HepG2 (cell line): ENCODE data around the gene QSOX1. TPM values are rescaled to one million over a fixed set of nuclear protein-coding genes. Genes with fewer than 3 reads are reported as not detected.

Experiments
- ATAD3A ChIP-seq: sonication (generic); formaldehyde crosslinking; IDR thresholded peaks from 2 replicates; pipeline ENCODE4 v1.4.0; 2020; ENCODE audit warnings: missing genetic modification reagents
- KDM1A ChIP-seq: IDR thresholded peaks from 2 replicates; pipeline ENCODE4 v1.6.1; 2016; ENCODE audit warnings: missing compliant biosample characterization
- NCOA5 ChIP-seq: sonication (generic); formaldehyde crosslinking; IDR thresholded peaks from 2 replicates; pipeline ENCODE4 v1.4.0; 2020; ENCODE audit warnings: missing genetic modification reagents
- NFE2L2 ChIP-seq: fragments of 150-350 bp; IDR thresholded peaks from 2 replicates; pipeline ENCODE4 v1.6.1; 2014; ENCODE audit warnings: low read length
- NR2F2 ChIP-seq: IDR thresholded peaks from 2 replicates; pipeline ENCODE4 v1.6.1; 2012; ENCODE audit warnings: low read depth, inconsistent platforms, borderline replicate concordance
- PTBP1 ChIP-seq: fragments of 200-400 bp; formaldehyde crosslinking; IDR thresholded peaks from 2 replicates; pipeline ENCODE4 v1.6.1; 2018; ENCODE audit warnings: low read length, low read depth; ENCODE audit not compliant: poor library complexity, severe bottlenecking
- SIN3B ChIP-seq: fragments of 150-350 bp; IDR thresholded peaks from 2 replicates; pipeline ENCODE4 v1.6.1; 2014; ENCODE audit warnings: low read length
- SMAD1 ChIP-seq: sonication (generic); formaldehyde crosslinking; IDR thresholded peaks from 2 replicates; pipeline ENCODE4 v1.4.0; 2020; ENCODE audit warnings: missing genetic modification reagents, low read depth, mild to moderate bottlenecking, borderline replicate concordance
- SNAPC2 ChIP-seq: sonication (generic); formaldehyde crosslinking; IDR thresholded peaks from 2 replicates; pipeline ENCODE4 v1.8.1; 2022; ENCODE audit warnings: mild to moderate bottlenecking, missing genetic modification reagents
- ZFP41 ChIP-seq: sonication (generic); formaldehyde crosslinking; IDR thresholded peaks from 2 replicates; pipeline ENCODE4 v1.4.0; 2020; ENCODE audit warnings: mild to moderate bottlenecking, missing genetic modification reagents, borderline replicate concordance
- ZNF205 ChIP-seq: IDR thresholded peaks from 2 replicates; pipeline ENCODE4 v1.6.1; 2018; ENCODE audit warnings: missing biosample characterization, missing genetic modification reagents
- ZNF674 ChIP-seq: sonication (generic); formaldehyde crosslinking; IDR thresholded peaks from 2 replicates; pipeline ENCODE4 v1.5.0; 2020; ENCODE audit warnings: low read depth, mild to moderate bottlenecking, missing genetic modification reagents
- ZNF724P ChIP-seq: sonication (generic); formaldehyde crosslinking; IDR thresholded peaks from 2 replicates; pipeline ENCODE4 v1.8.0; 2022; ENCODE audit warnings: missing genetic modification reagents, borderline replicate concordance
- polyA plus RNA-seq, 8 experiments: library from polyadenylated mRNA; depleted of rRNA in 3 of 8; stranded (reverse) in 7 of 8; unstranded in 1 of 8; fragments of >200 nt; fragmentation: Illumina TruSeq in 4 of 8; extraction: Trizol in 4 of 8; gene quantifications; 2 replicates each; pipeline versions ENCODE4 v1.2.1 to v1.2.3, GENCODE V29; 2011 to 2016; ENCODE audit warnings: low read depth in 4 of 8, missing spikeins in 1 of 8, mixed read lengths in 1 of 8; ENCODE audit not compliant: insufficient read depth in 1 of 8
- total RNA-seq, 5 experiments: library from RNA; depleted of rRNA; stranded (reverse); fragments of >200 nt; fragmentation: Illumina TruSeq; extraction: Trizol; gene quantifications; 2 replicates each; pipeline ENCODE4 v1.2.3, GENCODE V29; 2016; ENCODE audit warnings: low read depth in 1 of 5
- TF ChIP-seq, protein P1 (sequence below), 2 experiments: IDR thresholded peaks; 2 replicates each; pipeline ENCODE4 v1.6.1; 2011 to 2012; ENCODE audit warnings: low read length in 2 of 2, borderline replicate concordance in 1 of 2, low read depth in 1 of 2, mild to moderate bottlenecking in 1 of 2, moderate library complexity in 1 of 2
- TF ChIP-seq, protein P2 (sequence below): sonication (generic); formaldehyde crosslinking; IDR thresholded peaks from 2 replicates; pipeline ENCODE4 v1.5.0; 2020; ENCODE audit warnings: mild to moderate bottlenecking, low read depth, missing genetic modification reagents, borderline replicate concordance
- TF ChIP-seq, protein P3 (sequence below): sonication (generic); formaldehyde crosslinking; IDR thresholded peaks from 2 replicates; pipeline ENCODE4 v1.9.0; 2021; ENCODE audit warnings: mild to moderate bottlenecking, missing genetic modification reagents
- TF ChIP-seq, protein P4 (sequence below): sonication (generic); formaldehyde crosslinking; IDR thresholded peaks from 2 replicates; pipeline ENCODE4 v1.4.0; 2020; ENCODE audit warnings: missing genetic modification reagents; ENCODE audit errors: not compliant biosample characterization
- TF ChIP-seq, protein P5 (sequence below): sonication (generic); formaldehyde crosslinking; IDR thresholded peaks from 2 replicates; pipeline ENCODE4 v1.5.1; 2020; ENCODE audit warnings: mild to moderate bottlenecking, missing genetic modification reagents, moderate library complexity

The QSOX1 gene
- total and polyA plus RNA-seq, 2 of the 13 experiments (the other 11 are each of a cell fraction or from before 2014, with no cell fraction given): 6.8 to 40.2 TPM

DNA sequence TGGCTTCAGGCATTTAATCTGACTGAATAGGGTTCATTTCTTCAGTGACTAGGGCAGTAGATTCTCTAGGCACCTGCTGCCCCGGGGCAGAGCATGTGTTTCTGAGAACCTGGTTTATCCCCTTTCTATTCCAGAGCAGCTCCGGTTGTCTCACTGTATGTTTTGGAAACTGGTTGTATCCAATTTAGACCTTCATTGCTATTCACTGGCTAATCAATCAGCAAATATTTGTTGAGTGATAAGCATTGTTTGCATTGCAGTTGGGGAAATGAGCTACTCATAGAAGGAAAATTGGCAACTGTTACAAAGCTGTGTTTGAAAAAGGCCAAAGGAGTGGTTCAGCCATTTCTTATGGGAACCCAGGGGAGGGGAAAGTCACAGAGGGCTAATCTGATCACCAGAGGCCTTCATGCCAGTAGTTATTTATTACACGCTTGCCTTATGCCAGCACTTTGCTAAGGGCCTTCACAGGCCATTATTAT is 2.9 kb downstream of the QSOX1 start (continued):
- TF ChIP-seq ATAD3A (CRISPR knock-in tag): no peak
- TF ChIP-seq ZNF674 (CRISPR knock-in tag): no peak
- TF ChIP-seq PTBP1: no peak
- no peak for TF ChIP-seq KDM1A
- no peak; the same call in 1 of the 2 replicates for TF ChIP-seq NR2F2
- TF ChIP-seq ZNF724P (CRISPR knock-in tag): no peak
- no peak for TF ChIP-seq SIN3B
- no peak for TF ChIP-seq SMAD1 (CRISPR knock-in tag)
- TF ChIP-seq, protein P1, sequence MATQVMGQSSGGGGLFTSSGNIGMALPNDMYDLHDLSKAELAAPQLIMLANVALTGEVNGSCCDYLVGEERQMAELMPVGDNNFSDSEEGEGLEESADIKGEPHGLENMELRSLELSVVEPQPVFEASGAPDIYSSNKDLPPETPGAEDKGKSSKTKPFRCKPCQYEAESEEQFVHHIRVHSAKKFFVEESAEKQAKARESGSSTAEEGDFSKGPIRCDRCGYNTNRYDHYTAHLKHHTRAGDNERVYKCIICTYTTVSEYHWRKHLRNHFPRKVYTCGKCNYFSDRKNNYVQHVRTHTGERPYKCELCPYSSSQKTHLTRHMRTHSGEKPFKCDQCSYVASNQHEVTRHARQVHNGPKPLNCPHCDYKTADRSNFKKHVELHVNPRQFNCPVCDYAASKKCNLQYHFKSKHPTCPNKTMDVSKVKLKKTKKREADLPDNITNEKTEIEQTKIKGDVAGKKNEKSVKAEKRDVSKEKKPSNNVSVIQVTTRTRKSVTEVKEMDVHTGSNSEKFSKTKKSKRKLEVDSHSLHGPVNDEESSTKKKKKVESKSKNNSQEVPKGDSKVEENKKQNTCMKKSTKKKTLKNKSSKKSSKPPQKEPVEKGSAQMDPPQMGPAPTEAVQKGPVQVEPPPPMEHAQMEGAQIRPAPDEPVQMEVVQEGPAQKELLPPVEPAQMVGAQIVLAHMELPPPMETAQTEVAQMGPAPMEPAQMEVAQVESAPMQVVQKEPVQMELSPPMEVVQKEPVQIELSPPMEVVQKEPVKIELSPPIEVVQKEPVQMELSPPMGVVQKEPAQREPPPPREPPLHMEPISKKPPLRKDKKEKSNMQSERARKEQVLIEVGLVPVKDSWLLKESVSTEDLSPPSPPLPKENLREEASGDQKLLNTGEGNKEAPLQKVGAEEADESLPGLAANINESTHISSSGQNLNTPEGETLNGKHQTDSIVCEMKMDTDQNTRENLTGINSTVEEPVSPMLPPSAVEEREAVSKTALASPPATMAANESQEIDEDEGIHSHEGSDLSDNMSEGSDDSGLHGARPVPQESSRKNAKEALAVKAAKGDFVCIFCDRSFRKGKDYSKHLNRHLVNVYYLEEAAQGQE (IDR thresholded peaks at IDR 0.05; ENCODE audit: borderline replicate concordance in 1 of 2, low read depth in 1 of 2, low read length in 2 of 2): no peak; a peak in 1 of 4 replicates
- no peak for TF ChIP-seq ZNF205 (CRISPR knock-in tag)
- TF ChIP-seq, protein P2, sequence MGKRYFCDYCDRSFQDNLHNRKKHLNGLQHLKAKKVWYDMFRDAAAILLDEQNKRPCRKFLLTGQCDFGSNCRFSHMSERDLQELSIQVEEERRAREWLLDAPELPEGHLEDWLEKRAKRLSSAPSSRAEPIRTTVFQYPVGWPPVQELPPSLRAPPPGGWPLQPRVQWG (CRISPR knock-in tag): no peak
- TF ChIP-seq NCOA5 (CRISPR knock-in tag): no peak
- TF ChIP-seq NFE2L2: no peak
- TF ChIP-seq SNAPC2: no peak
- TF ChIP-seq, protein P3, sequence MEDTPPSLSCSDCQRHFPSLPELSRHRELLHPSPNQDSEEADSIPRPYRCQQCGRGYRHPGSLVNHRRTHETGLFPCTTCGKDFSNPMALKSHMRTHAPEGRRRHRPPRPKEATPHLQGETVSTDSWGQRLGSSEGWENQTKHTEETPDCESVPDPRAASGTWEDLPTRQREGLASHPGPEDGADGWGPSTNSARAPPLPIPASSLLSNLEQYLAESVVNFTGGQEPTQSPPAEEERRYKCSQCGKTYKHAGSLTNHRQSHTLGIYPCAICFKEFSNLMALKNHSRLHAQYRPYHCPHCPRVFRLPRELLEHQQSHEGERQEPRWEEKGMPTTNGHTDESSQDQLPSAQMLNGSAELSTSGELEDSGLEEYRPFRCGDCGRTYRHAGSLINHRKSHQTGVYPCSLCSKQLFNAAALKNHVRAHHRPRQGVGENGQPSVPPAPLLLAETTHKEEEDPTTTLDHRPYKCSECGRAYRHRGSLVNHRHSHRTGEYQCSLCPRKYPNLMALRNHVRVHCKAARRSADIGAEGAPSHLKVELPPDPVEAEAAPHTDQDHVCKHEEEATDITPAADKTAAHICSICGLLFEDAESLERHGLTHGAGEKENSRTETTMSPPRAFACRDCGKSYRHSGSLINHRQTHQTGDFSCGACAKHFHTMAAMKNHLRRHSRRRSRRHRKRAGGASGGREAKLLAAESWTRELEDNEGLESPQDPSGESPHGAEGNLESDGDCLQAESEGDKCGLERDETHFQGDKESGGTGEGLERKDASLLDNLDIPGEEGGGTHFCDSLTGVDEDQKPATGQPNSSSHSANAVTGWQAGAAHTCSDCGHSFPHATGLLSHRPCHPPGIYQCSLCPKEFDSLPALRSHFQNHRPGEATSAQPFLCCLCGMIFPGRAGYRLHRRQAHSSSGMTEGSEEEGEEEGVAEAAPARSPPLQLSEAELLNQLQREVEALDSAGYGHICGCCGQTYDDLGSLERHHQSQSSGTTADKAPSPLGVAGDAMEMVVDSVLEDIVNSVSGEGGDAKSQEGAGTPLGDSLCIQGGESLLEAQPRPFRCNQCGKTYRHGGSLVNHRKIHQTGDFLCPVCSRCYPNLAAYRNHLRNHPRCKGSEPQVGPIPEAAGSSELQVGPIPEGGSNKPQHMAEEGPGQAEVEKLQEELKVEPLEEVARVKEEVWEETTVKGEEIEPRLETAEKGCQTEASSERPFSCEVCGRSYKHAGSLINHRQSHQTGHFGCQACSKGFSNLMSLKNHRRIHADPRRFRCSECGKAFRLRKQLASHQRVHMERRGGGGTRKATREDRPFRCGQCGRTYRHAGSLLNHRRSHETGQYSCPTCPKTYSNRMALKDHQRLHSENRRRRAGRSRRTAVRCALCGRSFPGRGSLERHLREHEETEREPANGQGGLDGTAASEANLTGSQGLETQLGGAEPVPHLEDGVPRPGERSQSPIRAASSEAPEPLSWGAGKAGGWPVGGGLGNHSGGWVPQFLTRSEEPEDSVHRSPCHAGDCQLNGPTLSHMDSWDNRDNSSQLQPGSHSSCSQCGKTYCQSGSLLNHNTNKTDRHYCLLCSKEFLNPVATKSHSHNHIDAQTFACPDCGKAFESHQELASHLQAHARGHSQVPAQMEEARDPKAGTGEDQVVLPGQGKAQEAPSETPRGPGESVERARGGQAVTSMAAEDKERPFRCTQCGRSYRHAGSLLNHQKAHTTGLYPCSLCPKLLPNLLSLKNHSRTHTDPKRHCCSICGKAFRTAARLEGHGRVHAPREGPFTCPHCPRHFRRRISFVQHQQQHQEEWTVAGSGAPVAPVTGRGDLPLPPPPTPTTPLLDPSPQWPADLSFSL (CRISPR knock-in tag): no peak
- TF ChIP-seq, protein P4, sequence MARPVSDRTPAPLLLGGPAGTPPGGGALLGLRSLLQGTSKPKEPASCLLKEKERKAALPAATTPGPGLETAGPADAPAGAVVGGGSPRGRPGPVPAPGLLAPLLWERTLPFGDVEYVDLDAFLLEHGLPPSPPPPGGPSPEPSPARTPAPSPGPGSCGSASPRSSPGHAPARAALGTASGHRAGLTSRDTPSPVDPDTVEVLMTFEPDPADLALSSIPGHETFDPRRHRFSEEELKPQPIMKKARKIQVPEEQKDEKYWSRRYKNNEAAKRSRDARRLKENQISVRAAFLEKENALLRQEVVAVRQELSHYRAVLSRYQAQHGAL (CRISPR knock-in tag): no peak
- TF ChIP-seq, protein P5, sequence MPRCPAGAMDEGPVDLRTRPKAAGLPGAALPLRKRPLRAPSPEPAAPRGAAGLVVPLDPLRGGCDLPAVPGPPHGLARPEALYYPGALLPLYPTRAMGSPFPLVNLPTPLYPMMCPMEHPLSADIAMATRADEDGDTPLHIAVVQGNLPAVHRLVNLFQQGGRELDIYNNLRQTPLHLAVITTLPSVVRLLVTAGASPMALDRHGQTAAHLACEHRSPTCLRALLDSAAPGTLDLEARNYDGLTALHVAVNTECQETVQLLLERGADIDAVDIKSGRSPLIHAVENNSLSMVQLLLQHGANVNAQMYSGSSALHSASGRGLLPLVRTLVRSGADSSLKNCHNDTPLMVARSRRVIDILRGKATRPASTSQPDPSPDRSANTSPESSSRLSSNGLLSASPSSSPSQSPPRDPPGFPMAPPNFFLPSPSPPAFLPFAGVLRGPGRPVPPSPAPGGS (CRISPR knock-in tag): no peak
- no peak for TF ChIP-seq ZFP41 (CRISPR knock-in tag)
